Aorta (tissue), 5 donors: Measurements from ENCODE around the gene NUB1. TPM values are rescaled to one million over a fixed set of nuclear protein-coding genes. Genes with fewer than 3 reads are reported as not detected.
"Not testable (repeated sequence)": the region's sequence is repeated elsewhere in the genome, so short reads cannot be mapped to it uniquely, and the experiment has no call there.

ENCODE experiments used
- ATAC-seq: fragments of 200-7000 bp; cut with Tn5 transposase; one replicate; pipeline ENCODE4 v1.9.1; 2022; ENCODE audit warnings: moderate library complexity; ENCODE audit not compliant: low FRiP score
- DNase-seq, 2 donors: peaks; one replicate each; pipeline ENCODE4 v3.0.0-alpha.2; 2020
- H3K27ac ChIP-seq, 2 donors: one replicate each; pipeline ENCODE4 v1.5.1; 2013; ENCODE audit warnings: low read length in 2 of 2, mild to moderate bottlenecking in 2 of 2, moderate library complexity in 2 of 2, control low read depth in 1 of 2, inconsistent platforms in 1 of 2, low read depth in 1 of 2
- H3K27me3 ChIP-seq, 2 donors: one replicate each; pipeline ENCODE4 v1.6.1; 2013; ENCODE audit warnings: control low read depth in 1 of 2, low read length in 1 of 2, mild to moderate bottlenecking in 1 of 2, moderate library complexity in 1 of 2; ENCODE audit not compliant: insufficient read depth in 2 of 2, control insufficient read depth in 1 of 2
- H3K36me3 ChIP-seq, 2 donors: one replicate each; pipeline ENCODE4 v1.6.1; 2013; ENCODE audit warnings: control low read depth in 1 of 2, low read length in 1 of 2, mild to moderate bottlenecking in 1 of 2; ENCODE audit not compliant: insufficient read depth in 2 of 2, control insufficient read depth in 1 of 2
- H3K4me1 ChIP-seq, 2 donors: one replicate each; pipeline ENCODE4 v1.6.1; 2013; ENCODE audit warnings: low read length in 2 of 2, control low read depth in 1 of 2, mild to moderate bottlenecking in 1 of 2, moderate library complexity in 1 of 2; ENCODE audit not compliant: insufficient read depth in 2 of 2, control insufficient read depth in 1 of 2
- H3K4me3 ChIP-seq, 2 donors: one replicate each; pipeline ENCODE4 v1.5.1; 2013; ENCODE audit warnings: low read length in 2 of 2, control low read depth in 1 of 2, mild to moderate bottlenecking in 1 of 2
- H3K9me3 ChIP-seq: one replicate; pipeline ENCODE4 v1.6.1; 2013; ENCODE audit warnings: mild to moderate bottlenecking, low read length; ENCODE audit not compliant: control insufficient read depth
- WGBS, 2 donors: extraction: QIAGEN DNeasy Blood & Tissue Kit; methylation state at CpG; one replicate each; pipeline ENCODE4 v1.1.7; 2013; 5-methylcytosine and 5-hydroxymethylcytosine counted together
- intact Hi-C, 2 donors: fragments of 100-400 bp; cut with DNase I; formaldehyde crosslinking; loops; one replicate each; pipeline versions ENCODE4 v1.14.2 to v1.15.0; 2022
- polyA plus RNA-seq, 2 donors: library from polyadenylated mRNA; stranded (reverse); fragments of 200-250 nt; gene quantifications; one replicate each; pipeline ENCODE4 v1.2.3, GENCODE V29; 2013
- total RNA-seq, 2 donors: library from RNA; stranded (reverse); fragmentation: NEBNext Ultra II Directional; extraction: Animal tissue kit (Norgen Biotek cat#: 25700); gene quantifications; one replicate each; pipeline ENCODE4 v1.2.1, GENCODE V29; 2021
- donor health status: healthy with polysubstance abuse.
- donor health status: Bipolar disorder and iron deficiency.
- donor health status: DM: no; HTN: no; CAD: no.
- donor health status: DM: no; HTN: no; CAD: no.
- donor health status: DM: yes; HTN: yes; CAD: no.

Gene NUB1
- total and polyA plus RNA-seq, 4 donors, result 34.6 to 56.6 (median 41.8) TPM

DNA sequence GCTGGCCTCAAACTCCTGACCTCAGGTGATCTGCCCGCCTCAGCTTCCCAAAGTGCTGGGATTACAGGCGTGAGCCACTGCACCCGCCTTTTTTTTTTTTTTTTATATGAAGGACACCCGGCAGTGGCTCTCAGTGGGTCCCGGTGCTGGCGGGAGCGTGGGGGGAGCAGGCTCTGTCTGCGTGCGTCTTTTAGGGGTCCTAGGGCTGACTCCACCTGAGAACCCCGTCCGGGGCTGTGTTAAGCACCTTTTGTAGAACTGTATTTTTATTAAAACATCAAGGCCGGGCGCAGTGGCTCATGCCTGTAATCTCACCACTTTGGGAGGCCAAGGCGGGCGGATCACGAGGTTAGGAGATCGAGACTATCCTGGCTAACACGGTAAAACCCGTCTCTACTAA lies 37.4 kb upstream of the NUB1 start:
- ATAC-seq, result not testable (repeated sequence)

GRCh38 chr7:151304856-151305255 lies 36.8 kb upstream of the NUB1 start:
- no peaks in the 10 kb centered on the region for H3K27me3 ChIP-seq
- no peak overlapping the region for H3K4me3 ChIP-seq
- WGBS, 2 donors, result 51 to 52% methylated on average over 7 of the region's 7 CpGs

More for the DNA sequence above, 37.4 kb upstream of the NUB1 start:
- H3K36me3 ChIP-seq, DNase-seq, H3K4me3 ChIP-seq, H3K9me3 ChIP-seq, H3K27me3 ChIP-seq, H3K4me1 ChIP-seq, H3K27ac ChIP-seq: not testable (repeated sequence)
- WGBS, 2 donors, result 78 to 81% methylated on average over 17 to 19 of the region's 19 CpGs
- intact Hi-C loops, result loop anchor here in 1 of 2 donors (5.0 kb wide), 1 partner anchor 182 kb away; no protein-coding TSS in a partner anchor

GRCh38 chr7:151306374-151306773 lies 35.2 kb upstream of the NUB1 start:
- Histone ChIP-seq H3K36me3 (no peaks in the 10 kb centered on the region), H3K27me3 (no peaks in the 10 kb centered on the region), H3K4me1 (no peaks in the 10 kb centered on the region), H3K4me3 (no peak overlapping the region), H3K27ac (no peak overlapping the region), H3K9me3 (no peaks in the 10 kb centered on the region)
- DNase-seq, result no peak
- intact Hi-C loops, result no loop called here
- ATAC-seq, result no peak
- whole genome bisulfite sequencing, 2 donors, result 91 to 95% methylated on average over 8 of the region's 8 CpGs

More at GRCh38 chr7:151304856-151305255, 36.8 kb upstream of the NUB1 start:
- no peak for ATAC-seq
- no peaks in the 10 kb centered on the region for H3K4me1 ChIP-seq
- H3K27ac ChIP-seq, result no peak overlapping the region
- no peak for DNase-seq
- no peaks in the 10 kb centered on the region for H3K9me3 ChIP-seq
- H3K36me3 ChIP-seq, result no peaks in the 10 kb centered on the region
- intact Hi-C loops, result loop anchor here in 1 of 2 donors (5.0 kb wide), 1 partner anchor 183 kb away; no protein-coding TSS in a partner anchor

DNA sequence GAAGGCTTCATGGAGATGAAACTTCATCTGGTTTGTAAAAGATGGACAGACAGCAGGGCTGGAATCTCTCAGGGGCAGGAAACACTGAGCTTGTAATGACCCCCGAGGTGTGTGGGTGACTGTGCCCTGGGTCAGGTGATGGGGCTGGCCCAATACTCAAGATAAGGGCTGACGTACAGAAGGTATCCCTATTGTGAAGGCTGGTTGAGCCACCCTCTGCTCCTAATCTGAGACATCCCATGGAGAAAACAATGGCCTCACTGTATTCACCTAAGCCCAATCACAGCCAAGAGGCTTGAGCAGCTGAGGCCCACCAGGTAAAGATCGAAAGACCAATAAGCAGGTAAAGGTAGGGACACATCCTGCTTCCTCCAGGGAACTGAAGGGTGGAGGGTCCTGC lies 34.8 kb upstream of the NUB1 start:
- no peaks in the 10 kb centered on the region for H3K4me1 ChIP-seq
- WGBS, 2 donors, result 86 to 94% methylated on average over 3 of the region's 3 CpGs
- H3K27me3 ChIP-seq, result no peaks in the 10 kb centered on the region
- no peak overlapping the region for H3K27ac ChIP-seq
- no peaks in the 10 kb centered on the region for H3K36me3 ChIP-seq
- H3K4me3 ChIP-seq, result no peak overlapping the region
- DNase-seq (no peak), ATAC-seq (no peak)
- no peaks in the 10 kb centered on the region for H3K9me3 ChIP-seq
- intact Hi-C loops, result no loop called here

GRCh38 chr7:151307536-151307935 lies 34.1 kb upstream of the NUB1 start:
- DNase-seq (no peak), ATAC-seq (no peak)
- Histone ChIP-seq H3K27ac (no peak overlapping the region), H3K9me3 (no peaks in the 10 kb centered on the region), H3K36me3 (no peaks in the 10 kb centered on the region), H3K4me1 (no peaks in the 10 kb centered on the region), H3K27me3 (no peaks in the 10 kb centered on the region), H3K4me3 (no peak overlapping the region)
- intact Hi-C loops, result no loop called here
- WGBS, 2 donors, result 86 to 87% methylated on average over 7 of the region's 7 CpGs

DNA sequence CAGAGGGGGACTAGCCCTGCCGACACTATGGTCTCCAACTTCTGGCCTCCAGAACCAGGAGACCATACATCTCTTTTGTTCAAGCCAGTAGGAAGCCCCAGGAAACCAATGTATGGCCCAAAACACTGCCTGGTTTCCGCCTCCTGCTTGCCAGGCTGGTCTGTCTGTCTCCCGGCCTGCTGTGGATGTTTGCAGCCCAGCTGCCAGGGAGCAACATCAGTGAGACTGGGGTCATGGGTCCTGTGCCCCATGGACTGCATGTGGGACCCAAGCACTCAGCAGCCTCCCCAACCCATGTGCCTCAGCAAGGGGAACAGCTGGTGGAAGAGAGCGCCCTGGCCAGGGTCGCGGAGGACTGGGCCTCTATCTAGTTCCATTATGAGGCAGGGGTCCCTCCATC lies 33.4 kb upstream of the NUB1 start:
- 95 to 99% methylated on average over 6 of the region's 6 CpGs for WGBS, 2 donors
- no peak for ATAC-seq
- no peak overlapping the region for H3K4me3 ChIP-seq
- H3K4me1 ChIP-seq, result no peaks in the 10 kb centered on the region
- no peaks in the 10 kb centered on the region for H3K9me3 ChIP-seq
- no peak for DNase-seq
- H3K27ac ChIP-seq, result no peak overlapping the region
- intact Hi-C loops, result no loop called here
- H3K36me3 ChIP-seq, result no peaks in the 10 kb centered on the region
- H3K27me3 ChIP-seq, result no peaks in the 10 kb centered on the region

- Histone ChIP-seq H3K4me3 (no peak overlapping the region), H3K27me3 (no peaks in the 10 kb centered on the region), H3K27ac (no peak overlapping the region), H3K4me1 (no peaks in the 10 kb centered on the region), H3K9me3 (no peaks in the 10 kb centered on the region), H3K36me3 (no peaks in the 10 kb centered on the region)
- intact Hi-C loops, result no loop called here
- DNase-seq (no peak), ATAC-seq (no peak)
- 88 to 89% methylated on average over 8 of the region's 8 CpGs for WGBS, 2 donors
These were observed 32.8 kb upstream of the NUB1 start for GRCh38 chr7:151308791-151309190.

GRCh38 chr7:151309311-151309710 lies 32.3 kb upstream of the NUB1 start:
- Histone ChIP-seq H3K36me3 (no peaks in the 10 kb centered on the region), H3K27ac (no peak overlapping the region), H3K9me3 (no peaks in the 10 kb centered on the region), H3K27me3 (no peaks in the 10 kb centered on the region), H3K4me1 (no peaks in the 10 kb centered on the region), H3K4me3 (no peak overlapping the region)
- intact Hi-C loops, result no loop called here
- 27 to 37% methylated on average over 4 of the region's 4 CpGs for WGBS, 2 donors
- DNase-seq (no peak), ATAC-seq (no peak)

DNA sequence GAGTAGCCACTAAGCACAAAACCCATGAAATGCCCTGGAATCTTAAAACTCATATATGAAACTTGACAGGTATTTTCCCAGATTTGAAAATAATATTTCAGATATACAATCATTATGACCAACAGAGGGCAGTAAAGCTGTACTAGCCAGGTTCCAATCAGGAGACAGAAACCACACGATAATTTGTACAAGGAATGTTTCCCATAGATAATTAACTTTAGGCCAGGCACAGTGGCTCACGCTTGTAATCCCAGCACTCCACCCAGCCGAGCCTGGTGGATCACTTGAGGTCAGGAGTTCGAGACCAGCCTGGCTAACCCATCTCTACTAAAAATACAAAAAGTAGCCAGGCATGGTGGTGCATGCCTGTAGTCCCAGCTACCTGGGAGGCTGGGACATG lies 31.0 kb upstream of the NUB1 start:
- Histone ChIP-seq H3K4me1 (no peaks in the 10 kb centered on the region), H3K27ac (no peak overlapping the region), H3K9me3 (no peaks in the 10 kb centered on the region), H3K27me3 (no peaks in the 10 kb centered on the region), H3K4me3 (no peak overlapping the region), H3K36me3 (no peaks in the 10 kb centered on the region)
- WGBS, 2 donors, result 57 to 65% methylated on average over 4 of the region's 4 CpGs
- ATAC-seq (no peak), DNase-seq (no peak)
- intact Hi-C loops, result loop anchor here in 1 of 2 donors (5.0 kb wide), 1 partner anchor 142 kb away; no protein-coding TSS in a partner anchor
